H1 (cell line): ENCODE results near the gene ZNF521.

Source experiments
- EZH2 ChIP-seq: fragments of 200-600 bp; sonication (generic); IDR thresholded peaks from 2 replicates; pipeline ENCODE4 v1.7.1; 2012; ENCODE audit warnings: low read depth, mild to moderate bottlenecking, moderate library complexity, low read length, inconsistent platforms; ENCODE audit not compliant: severe bottlenecking
- HDAC6 ChIP-seq: IDR thresholded peaks from one replicate; pipeline ENCODE4 v1.7.1; 2012; ENCODE audit warnings: low read depth, mild to moderate bottlenecking, inconsistent platforms, low read length, moderate library complexity
- KDM5A ChIP-seq: fragments of 200-600 bp; IDR thresholded peaks from 2 replicates; pipeline ENCODE4 v1.7.1; 2012; ENCODE audit warnings: mild to moderate bottlenecking, low read length, inconsistent platforms, mixed read lengths
- NRF1 ChIP-seq: IDR thresholded peaks from 2 replicates; pipeline ENCODE4 v1.6.1; 2011; ENCODE audit warnings: mild to moderate bottlenecking, low read depth, low read length, improper control_type of control experiment
- POLR2A ChIP-seq, 2 experiments: IDR thresholded peaks; 1 replicate in 1 of 2; 2 replicates in 1 of 2; pipeline ENCODE4 v1.6.1; 2011; ENCODE audit warnings: low read depth in 2 of 2, low read length in 2 of 2, mild to moderate bottlenecking in 2 of 2; ENCODE audit errors: control extremely low read depth in 1 of 2
- POLR2AphosphoS5 ChIP-seq: IDR thresholded peaks from 2 replicates; pipeline ENCODE4 v1.6.1; 2011; ENCODE audit warnings: low read depth, low read length
- TF ChIP-seq, protein P1 (sequence below), 3 experiments: IDR thresholded peaks; 1 replicate in 2 of 3; 2 replicates in 1 of 3; pipeline versions ENCODE4 v1.5.1 to v1.6.1; 2011; ENCODE audit warnings: low read length in 3 of 3, mild to moderate bottlenecking in 3 of 3, inconsistent platforms in 2 of 3, low read depth in 1 of 3, moderate library complexity in 1 of 3; ENCODE audit not compliant: insufficient read depth in 1 of 3; ENCODE audit errors: control extremely low read depth in 1 of 3
- TF ChIP-seq, protein P2 (sequence below): IDR thresholded peaks from 2 replicates; pipeline ENCODE4 v1.6.1; 2012; ENCODE audit warnings: inconsistent platforms

GRCh38 chr18:25284861-25285550 is 67.0 kb downstream of the ZNF521 start:
- TF ChIP-seq POLR2AphosphoS5 (no peak), HDAC6 (no peak), POLR2A (IDR thresholded peaks at IDR 0.05; ENCODE audit: control extremely low read depth in 1 of 2, low read depth in 2 of 2, low read length in 2 of 2) (no peak), KDM5A (no peak), EZH2 (no peak), NRF1 (no peak)
- TF ChIP-seq, protein P1, sequence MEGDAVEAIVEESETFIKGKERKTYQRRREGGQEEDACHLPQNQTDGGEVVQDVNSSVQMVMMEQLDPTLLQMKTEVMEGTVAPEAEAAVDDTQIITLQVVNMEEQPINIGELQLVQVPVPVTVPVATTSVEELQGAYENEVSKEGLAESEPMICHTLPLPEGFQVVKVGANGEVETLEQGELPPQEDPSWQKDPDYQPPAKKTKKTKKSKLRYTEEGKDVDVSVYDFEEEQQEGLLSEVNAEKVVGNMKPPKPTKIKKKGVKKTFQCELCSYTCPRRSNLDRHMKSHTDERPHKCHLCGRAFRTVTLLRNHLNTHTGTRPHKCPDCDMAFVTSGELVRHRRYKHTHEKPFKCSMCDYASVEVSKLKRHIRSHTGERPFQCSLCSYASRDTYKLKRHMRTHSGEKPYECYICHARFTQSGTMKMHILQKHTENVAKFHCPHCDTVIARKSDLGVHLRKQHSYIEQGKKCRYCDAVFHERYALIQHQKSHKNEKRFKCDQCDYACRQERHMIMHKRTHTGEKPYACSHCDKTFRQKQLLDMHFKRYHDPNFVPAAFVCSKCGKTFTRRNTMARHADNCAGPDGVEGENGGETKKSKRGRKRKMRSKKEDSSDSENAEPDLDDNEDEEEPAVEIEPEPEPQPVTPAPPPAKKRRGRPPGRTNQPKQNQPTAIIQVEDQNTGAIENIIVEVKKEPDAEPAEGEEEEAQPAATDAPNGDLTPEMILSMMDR (IDR thresholded peaks at IDR 0.05; ENCODE audit: control extremely low read depth in 1 of 3, insufficient read depth in 1 of 3, low read depth in 1 of 3, low read length in 3 of 3): no peak
- TF ChIP-seq, protein P2, sequence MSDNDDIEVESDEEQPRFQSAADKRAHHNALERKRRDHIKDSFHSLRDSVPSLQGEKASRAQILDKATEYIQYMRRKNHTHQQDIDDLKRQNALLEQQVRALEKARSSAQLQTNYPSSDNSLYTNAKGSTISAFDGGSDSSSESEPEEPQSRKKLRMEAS: no peak
